HEK293 (cell line): ENCODE measurements around the gene CRYGN.

Experiments
- CTCF ChIA-PET: fragments of 350-600 bp; formaldehyde crosslinking; extraction: SDS; loops from one replicate; lab custom pipeline; 2021; ENCODE audit warnings: antibody characterized with exemption; lab: Yijun Ruan, JAX
- POLR2A ChIA-PET: fragments of 300-600 bp; formaldehyde crosslinking; extraction: SDS; loops from one replicate; lab custom pipeline; 2020; ENCODE audit warnings: antibody characterized with exemption, inconsistent platforms; lab: Yijun Ruan, JAX
- H3K27ac ChIP-seq: fragments of 200-500 bp; sonication (Bioruptor generic); 2 replicates; pipeline ENCODE4 v1.5.1; 2014; ENCODE audit warnings: low read depth, low read length, control low read depth, inconsistent platforms; ENCODE audit errors: extremely low read depth
- H3K36me3 ChIP-seq, 2 experiments: fragments of 200-500 bp in 1 of 2; sonication (Bioruptor generic) in 1 of 2; 1 replicate in 1 of 2; 2 replicates in 1 of 2; pipeline ENCODE4 v1.5.1; 2014 to 2017; ENCODE audit warnings: inconsistent platforms in 2 of 2, low read length in 2 of 2; ENCODE audit not compliant: control insufficient read depth in 2 of 2, insufficient read depth in 1 of 2
- H3K4me1 ChIP-seq: fragments of 200-500 bp; sonication (Bioruptor generic); 2 replicates; pipeline ENCODE4 v1.5.1; 2014; ENCODE audit warnings: mild to moderate bottlenecking, low read length, inconsistent platforms; ENCODE audit not compliant: control insufficient read depth, insufficient read depth
- H3K4me3 ChIP-seq: 2 replicates; pipeline ENCODE4 v1.5.1; 2011; ENCODE audit warnings: low read depth, mild to moderate bottlenecking, control low read depth, low read length, moderate library complexity
- H3K9me3 ChIP-seq: fragments of 200-500 bp; sonication (Bioruptor generic); 2 replicates; pipeline ENCODE4 v1.5.1; 2014; ENCODE audit warnings: low read depth, low read length, inconsistent platforms; ENCODE audit not compliant: control insufficient read depth, insufficient read depth
- ATF2 ChIP-seq: fragments of 450-650 bp; formaldehyde crosslinking; IDR thresholded peaks from 2 replicates; pipeline ENCODE4 v1.5.1; 2016; ENCODE audit warnings: missing biosample characterization, missing genetic modification characterization, low read depth
- BCL6B ChIP-seq: fragments of 450-650 bp; formaldehyde crosslinking; IDR thresholded peaks from 2 replicates; pipeline ENCODE4 v1.5.1; 2017; ENCODE audit warnings: missing biosample characterization, missing genetic modification characterization
- INSM2 ChIP-seq: fragments of 450-650 bp; formaldehyde crosslinking; IDR thresholded peaks from 2 replicates; pipeline ENCODE4 v1.5.1; 2016; ENCODE audit warnings: missing biosample characterization, missing genetic modification characterization
- KLF16 ChIP-seq: fragments of 450-650 bp; formaldehyde crosslinking; IDR thresholded peaks from 2 replicates; pipeline ENCODE4 v1.5.1; 2017; ENCODE audit warnings: missing biosample characterization, missing genetic modification characterization
- PBX3 ChIP-seq: sonication (generic); formaldehyde crosslinking; IDR thresholded peaks from 2 replicates; pipeline ENCODE4 v1.8.1; 2022; ENCODE audit warnings: mild to moderate bottlenecking, moderate library complexity, missing genetic modification reagents
- SP2 ChIP-seq: fragments of 450-650 bp; formaldehyde crosslinking; IDR thresholded peaks from 2 replicates; pipeline ENCODE4 v1.5.1; 2016; ENCODE audit warnings: missing biosample characterization, missing genetic modification characterization
- YY1 ChIP-seq: fragments of 450-650 bp; formaldehyde crosslinking; IDR thresholded peaks from 2 replicates; pipeline ENCODE4 v1.5.1; 2018; ENCODE audit warnings: missing biosample characterization, missing genetic modification characterization
- ZNF121 ChIP-seq: fragments of 450-650 bp; formaldehyde crosslinking; IDR thresholded peaks from 2 replicates; pipeline ENCODE4 v1.5.1; 2016; ENCODE audit warnings: missing biosample characterization, missing genetic modification characterization
- ZNF155 ChIP-seq: fragments of 450-650 bp; formaldehyde crosslinking; IDR thresholded peaks from 2 replicates; pipeline ENCODE4 v1.5.1; 2016; ENCODE audit warnings: missing biosample characterization, missing genetic modification characterization
- ZNF18 ChIP-seq: fragments of 450-650 bp; formaldehyde crosslinking; IDR thresholded peaks from 2 replicates; pipeline ENCODE4 v1.5.1; 2016; ENCODE audit warnings: missing biosample characterization, missing genetic modification characterization
- ZNF324 ChIP-seq: fragments of 450-650 bp; formaldehyde crosslinking; IDR thresholded peaks from 2 replicates; pipeline ENCODE4 v1.5.1; 2016; ENCODE audit warnings: missing biosample characterization, missing genetic modification characterization
- ZNF571 ChIP-seq: fragments of 450-650 bp; formaldehyde crosslinking; IDR thresholded peaks from 2 replicates; pipeline ENCODE4 v1.5.0; 2017; ENCODE audit warnings: missing biosample characterization, missing genetic modification characterization
- ZNF670 ChIP-seq: fragments of 450-650 bp; formaldehyde crosslinking; IDR thresholded peaks from 2 replicates; pipeline ENCODE4 v1.5.1; 2016; ENCODE audit warnings: missing biosample characterization, missing genetic modification characterization, low read depth
- ZNF747 ChIP-seq: fragments of 450-650 bp; formaldehyde crosslinking; IDR thresholded peaks from 2 replicates; pipeline ENCODE4 v1.5.1; 2016; ENCODE audit warnings: missing biosample characterization, missing genetic modification characterization
- ZNF837 ChIP-seq: fragments of 450-650 bp; formaldehyde crosslinking; IDR thresholded peaks from 2 replicates; pipeline ENCODE4 v1.5.1; 2016; ENCODE audit warnings: missing biosample characterization, missing genetic modification characterization
- TF ChIP-seq, protein P1 (sequence below): fragments of 450-650 bp; formaldehyde crosslinking; IDR thresholded peaks from 2 replicates; pipeline ENCODE4 v1.5.1; 2016; ENCODE audit warnings: missing biosample characterization, missing genetic modification characterization
- TF ChIP-seq, protein P2 (sequence below): fragments of 450-650 bp; formaldehyde crosslinking; IDR thresholded peaks from 2 replicates; pipeline ENCODE4 v1.5.1; 2017; ENCODE audit warnings: missing biosample characterization, mild to moderate bottlenecking, missing genetic modification characterization, moderate library complexity
- TF ChIP-seq, protein P3 (sequence below): fragments of 450-650 bp; formaldehyde crosslinking; IDR thresholded peaks from 2 replicates; pipeline ENCODE4 v1.5.1; 2016; ENCODE audit warnings: missing biosample characterization, missing genetic modification characterization, borderline replicate concordance

CRYGN gene

DNA sequence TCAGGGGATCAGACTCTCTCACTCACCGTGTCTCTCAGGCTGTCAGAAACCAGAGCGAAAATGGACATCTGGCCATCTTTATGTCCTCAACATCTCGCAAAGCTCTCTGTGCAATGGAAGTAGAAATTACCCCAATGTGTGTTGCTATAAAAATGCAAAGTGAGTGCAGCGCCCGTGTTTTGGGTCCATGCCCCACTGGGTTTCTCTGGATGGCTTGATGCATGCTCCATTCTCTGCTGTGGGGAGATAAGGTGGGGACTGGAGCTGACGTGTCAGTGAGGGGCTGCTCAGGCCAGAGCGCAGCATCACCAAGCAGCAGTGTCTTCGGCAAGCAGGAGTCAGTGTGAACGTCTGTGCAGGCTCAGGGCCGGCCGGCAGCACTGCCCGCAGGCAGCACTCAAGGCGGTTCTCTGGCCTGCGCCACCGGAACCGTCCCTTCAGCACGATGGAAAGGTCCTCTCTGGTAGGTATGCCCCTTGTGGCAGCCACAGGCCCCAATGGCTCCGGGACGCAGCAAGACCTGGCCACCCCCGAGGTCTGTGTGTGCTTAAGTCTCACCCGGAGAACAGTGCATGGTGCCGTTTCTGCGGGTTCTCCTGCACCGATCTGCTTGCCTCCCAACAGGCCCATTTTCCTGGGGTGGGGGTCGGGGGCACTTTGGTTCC is 60.3 kb downstream of the CRYGN start:
- CTCF ChIA-PET: interaction anchor here (0.6 to 1.2 kb wide), 3 partner anchors 11 to 396 kb away, joined by 3 to 6 read pairs (median 3); no protein-coding TSS in a partner anchor
- POLR2A ChIA-PET: no interaction called here
- Histone ChIP-seq H3K9me3 (no peaks in the 10 kb centered on the region), H3K27ac (no peak overlapping the region)
- no peak for TF ChIP-seq ATF2
- TF ChIP-seq, protein P1, sequence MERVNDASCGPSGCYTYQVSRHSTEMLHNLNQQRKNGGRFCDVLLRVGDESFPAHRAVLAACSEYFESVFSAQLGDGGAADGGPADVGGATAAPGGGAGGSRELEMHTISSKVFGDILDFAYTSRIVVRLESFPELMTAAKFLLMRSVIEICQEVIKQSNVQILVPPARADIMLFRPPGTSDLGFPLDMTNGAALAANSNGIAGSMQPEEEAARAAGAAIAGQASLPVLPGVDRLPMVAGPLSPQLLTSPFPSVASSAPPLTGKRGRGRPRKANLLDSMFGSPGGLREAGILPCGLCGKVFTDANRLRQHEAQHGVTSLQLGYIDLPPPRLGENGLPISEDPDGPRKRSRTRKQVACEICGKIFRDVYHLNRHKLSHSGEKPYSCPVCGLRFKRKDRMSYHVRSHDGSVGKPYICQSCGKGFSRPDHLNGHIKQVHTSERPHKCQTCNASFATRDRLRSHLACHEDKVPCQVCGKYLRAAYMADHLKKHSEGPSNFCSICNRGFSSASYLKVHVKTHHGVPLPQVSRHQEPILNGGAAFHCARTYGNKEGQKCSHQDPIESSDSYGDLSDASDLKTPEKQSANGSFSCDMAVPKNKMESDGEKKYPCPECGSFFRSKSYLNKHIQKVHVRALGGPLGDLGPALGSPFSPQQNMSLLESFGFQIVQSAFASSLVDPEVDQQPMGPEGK (tag by site-specific recombination): no peak
- TF ChIP-seq ZNF155 (tag by site-specific recombination): no peak
- no peak for TF ChIP-seq BCL6B (tag by site-specific recombination)
- TF ChIP-seq ZNF837 (tag by site-specific recombination): no peak
- TF ChIP-seq ZNF18 (tag by site-specific recombination): no peak
- TF ChIP-seq ZNF571 (tag by site-specific recombination): no peak
- no peak for TF ChIP-seq ZNF324
- TF ChIP-seq ZNF747 (tag by site-specific recombination): no peak
- no peak for TF ChIP-seq SP2 (tag by site-specific recombination)
- TF ChIP-seq ZNF121 (tag by site-specific recombination): no peak
- no peak for TF ChIP-seq KLF16 (tag by site-specific recombination)
- no peak for TF ChIP-seq PBX3 (CRISPR knock-in tag)
- no peak for TF ChIP-seq INSM2 (tag by site-specific recombination)
- TF ChIP-seq ZNF670 (tag by site-specific recombination): no peak
- TF ChIP-seq YY1: no peak
- TF ChIP-seq, protein P2, sequence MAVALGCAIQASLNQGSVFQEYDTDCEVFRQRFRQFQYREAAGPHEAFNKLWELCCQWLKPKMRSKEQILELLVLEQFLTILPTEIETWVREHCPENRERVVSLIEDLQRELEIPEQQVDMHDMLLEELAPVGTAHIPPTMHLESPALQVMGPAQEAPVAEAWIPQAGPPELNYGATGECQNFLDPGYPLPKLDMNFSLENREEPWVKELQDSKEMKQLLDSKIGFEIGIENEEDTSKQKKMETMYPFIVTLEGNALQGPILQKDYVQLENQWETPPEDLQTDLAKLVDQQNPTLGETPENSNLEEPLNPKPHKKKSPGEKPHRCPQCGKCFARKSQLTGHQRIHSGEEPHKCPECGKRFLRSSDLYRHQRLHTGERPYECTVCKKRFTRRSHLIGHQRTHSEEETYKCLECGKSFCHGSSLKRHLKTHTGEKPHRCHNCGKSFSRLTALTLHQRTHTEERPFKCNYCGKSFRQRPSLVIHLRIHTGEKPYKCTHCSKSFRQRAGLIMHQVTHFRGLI (tag by site-specific recombination): no peak
- TF ChIP-seq, protein P3, sequence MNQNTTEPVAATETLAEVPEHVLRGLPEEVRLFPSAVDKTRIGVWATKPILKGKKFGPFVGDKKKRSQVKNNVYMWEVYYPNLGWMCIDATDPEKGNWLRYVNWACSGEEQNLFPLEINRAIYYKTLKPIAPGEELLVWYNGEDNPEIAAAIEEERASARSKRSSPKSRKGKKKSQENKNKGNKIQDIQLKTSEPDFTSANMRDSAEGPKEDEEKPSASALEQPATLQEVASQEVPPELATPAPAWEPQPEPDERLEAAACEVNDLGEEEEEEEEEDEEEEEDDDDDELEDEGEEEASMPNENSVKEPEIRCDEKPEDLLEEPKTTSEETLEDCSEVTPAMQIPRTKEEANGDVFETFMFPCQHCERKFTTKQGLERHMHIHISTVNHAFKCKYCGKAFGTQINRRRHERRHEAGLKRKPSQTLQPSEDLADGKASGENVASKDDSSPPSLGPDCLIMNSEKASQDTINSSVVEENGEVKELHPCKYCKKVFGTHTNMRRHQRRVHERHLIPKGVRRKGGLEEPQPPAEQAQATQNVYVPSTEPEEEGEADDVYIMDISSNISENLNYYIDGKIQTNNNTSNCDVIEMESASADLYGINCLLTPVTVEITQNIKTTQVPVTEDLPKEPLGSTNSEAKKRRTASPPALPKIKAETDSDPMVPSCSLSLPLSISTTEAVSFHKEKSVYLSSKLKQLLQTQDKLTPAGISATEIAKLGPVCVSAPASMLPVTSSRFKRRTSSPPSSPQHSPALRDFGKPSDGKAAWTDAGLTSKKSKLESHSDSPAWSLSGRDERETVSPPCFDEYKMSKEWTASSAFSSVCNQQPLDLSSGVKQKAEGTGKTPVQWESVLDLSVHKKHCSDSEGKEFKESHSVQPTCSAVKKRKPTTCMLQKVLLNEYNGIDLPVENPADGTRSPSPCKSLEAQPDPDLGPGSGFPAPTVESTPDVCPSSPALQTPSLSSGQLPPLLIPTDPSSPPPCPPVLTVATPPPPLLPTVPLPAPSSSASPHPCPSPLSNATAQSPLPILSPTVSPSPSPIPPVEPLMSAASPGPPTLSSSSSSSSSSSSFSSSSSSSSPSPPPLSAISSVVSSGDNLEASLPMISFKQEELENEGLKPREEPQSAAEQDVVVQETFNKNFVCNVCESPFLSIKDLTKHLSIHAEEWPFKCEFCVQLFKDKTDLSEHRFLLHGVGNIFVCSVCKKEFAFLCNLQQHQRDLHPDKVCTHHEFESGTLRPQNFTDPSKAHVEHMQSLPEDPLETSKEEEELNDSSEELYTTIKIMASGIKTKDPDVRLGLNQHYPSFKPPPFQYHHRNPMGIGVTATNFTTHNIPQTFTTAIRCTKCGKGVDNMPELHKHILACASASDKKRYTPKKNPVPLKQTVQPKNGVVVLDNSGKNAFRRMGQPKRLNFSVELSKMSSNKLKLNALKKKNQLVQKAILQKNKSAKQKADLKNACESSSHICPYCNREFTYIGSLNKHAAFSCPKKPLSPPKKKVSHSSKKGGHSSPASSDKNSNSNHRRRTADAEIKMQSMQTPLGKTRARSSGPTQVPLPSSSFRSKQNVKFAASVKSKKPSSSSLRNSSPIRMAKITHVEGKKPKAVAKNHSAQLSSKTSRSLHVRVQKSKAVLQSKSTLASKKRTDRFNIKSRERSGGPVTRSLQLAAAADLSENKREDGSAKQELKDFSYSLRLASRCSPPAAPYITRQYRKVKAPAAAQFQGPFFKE: no peak
- TF ChIP-seq, all 188 proteins: peak for 0
- no peak overlapping the region for H3K4me3 ChIP-seq
- peaks cover 0 to 48% of the 10 kb centered on the region in 2 experiments; a peak in 1 of 3 replicates for H3K36me3 ChIP-seq
- no peaks in the 10 kb centered on the region for H3K4me1 ChIP-seq
